Activated CD4-positive, alpha-beta T cell treated with anti-CD3 and anti-CD28 coated beads for 4 hours (primary cell): ENCODE measurements around the gene LZTS2.
A peak's percentile ranks its signal among the peaks of the same experiment; 100 is the strongest.
"Not testable (repeated sequence)": the region's sequence is repeated elsewhere in the genome, so short reads cannot be mapped to it uniquely, and the experiment has no call there.

ENCODE experiments used
- DNase-seq, 2 donors: peaks; one replicate each; pipeline ENCODE4 v3.0.0-alpha.2; 2020

The LZTS2 gene

DNA sequence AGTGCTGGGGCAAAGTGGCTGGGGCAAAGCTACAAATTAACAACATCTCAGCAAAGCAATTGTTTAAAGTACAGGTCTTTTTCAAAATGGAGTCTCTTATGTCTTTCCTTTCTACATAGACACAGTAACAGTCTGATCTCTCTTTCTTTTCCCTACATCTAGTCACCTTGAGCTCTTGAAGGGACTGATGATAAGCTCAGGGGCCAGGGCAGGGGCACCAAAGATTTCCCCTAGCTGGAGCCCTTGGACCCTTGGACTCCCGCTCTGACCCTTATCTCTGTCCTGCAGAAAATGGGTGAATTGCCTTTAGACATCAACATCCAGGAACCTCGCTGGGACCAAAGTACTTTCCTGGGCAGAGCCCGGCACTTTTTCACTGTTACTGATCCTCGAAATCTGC, 34.8 kb downstream of the LZTS2 start:
- DNase-seq, result not testable (repeated sequence)

DNA sequence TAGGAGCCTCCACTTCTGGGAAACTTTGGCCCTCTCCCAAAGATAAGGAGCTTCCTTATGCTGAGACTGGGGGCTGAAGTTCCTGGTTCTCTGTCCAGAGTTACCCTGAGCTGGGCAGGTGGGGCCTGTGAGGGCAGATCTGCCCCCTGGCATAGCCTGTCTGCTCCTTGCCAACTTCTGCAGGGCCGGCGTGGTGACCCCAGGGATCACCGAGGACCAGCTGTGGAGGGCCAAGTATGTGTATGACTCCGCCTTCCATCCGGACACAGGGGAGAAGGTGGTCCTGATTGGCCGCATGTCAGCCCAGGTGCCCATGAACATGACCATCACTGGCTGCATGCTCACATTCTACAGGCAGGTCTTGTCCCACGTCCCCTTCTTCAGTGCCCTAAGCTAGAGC, 35.7 kb downstream of the LZTS2 start:
- DNase-seq, result no peak

DNA sequence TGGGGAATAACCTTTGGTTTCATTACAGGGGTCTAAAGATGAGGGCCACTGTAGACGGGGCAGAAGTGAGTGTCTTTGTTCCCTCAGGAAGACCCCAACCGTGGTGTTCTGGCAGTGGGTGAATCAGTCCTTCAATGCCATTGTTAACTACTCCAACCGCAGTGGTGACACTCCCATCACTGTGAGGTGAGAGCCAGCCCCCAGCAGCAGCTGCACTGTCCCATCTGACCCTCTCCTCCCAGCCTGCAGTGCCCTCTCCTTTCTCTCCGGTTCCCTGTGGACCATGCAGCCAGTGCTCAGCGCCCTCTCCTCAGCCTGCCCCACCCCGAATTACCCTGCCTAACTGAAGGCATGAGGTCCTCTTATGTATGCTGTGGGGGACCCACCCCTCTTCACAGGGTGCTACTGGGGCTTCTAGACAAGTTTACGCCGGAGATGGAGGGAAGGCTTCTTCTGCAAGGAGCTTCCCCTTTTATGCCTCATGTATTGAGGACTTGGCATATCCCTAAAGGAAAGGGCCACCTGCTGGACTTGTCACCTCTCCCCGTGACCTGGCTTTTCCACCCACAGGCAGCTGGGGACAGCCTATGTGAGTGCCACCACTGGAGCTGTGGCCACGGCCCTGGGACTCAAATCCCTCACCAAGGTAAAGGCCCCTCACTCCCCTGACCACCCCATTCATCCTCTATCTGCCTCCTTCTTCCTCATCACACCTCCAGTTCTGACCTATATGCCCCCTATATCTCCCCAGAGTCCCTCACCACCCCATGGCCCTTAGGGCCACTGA, 36.5 kb downstream of the LZTS2 start:
- no peak for DNase-seq

DNA sequence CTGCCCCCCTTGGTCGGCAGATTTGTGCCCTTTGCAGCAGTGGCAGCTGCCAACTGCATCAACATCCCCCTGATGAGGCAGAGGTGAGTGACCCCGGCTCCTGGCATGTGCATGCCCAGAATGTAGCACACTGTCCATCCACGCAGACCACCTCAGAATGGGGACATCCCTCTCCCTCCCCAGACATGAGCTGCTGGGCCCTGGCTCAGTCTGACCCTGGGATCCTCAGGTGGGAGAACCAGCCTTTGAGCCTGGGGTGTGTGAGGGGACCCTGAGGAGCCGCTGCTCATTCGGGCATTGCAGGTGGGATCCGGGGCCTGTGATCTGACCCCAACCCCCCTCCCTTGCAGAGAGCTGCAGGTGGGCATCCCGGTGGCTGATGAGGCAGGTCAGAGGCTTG, 37.1 kb downstream of the LZTS2 start:
- no peak for DNase-seq

DNA sequence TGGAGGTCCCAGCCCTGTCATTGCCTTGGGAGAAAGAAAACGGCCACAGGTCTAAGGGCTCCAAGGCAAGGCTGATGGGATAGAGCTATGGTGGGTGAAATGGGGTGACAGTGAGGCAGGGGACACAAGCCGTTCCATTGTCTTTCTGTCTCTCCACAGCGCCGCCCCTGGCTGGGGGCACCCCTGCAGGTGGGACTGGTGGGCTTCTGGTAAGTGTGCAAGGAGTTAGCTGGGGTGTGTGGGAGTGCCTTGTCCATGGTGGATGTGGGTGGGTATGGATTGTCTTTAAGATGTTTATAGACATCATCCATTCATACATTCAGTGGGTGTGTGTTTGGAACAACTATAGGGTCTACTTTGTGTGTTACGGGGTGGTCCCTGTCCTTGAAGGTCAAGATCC, 38.9 kb downstream of the LZTS2 start:
- no peak for DNase-seq

DNA sequence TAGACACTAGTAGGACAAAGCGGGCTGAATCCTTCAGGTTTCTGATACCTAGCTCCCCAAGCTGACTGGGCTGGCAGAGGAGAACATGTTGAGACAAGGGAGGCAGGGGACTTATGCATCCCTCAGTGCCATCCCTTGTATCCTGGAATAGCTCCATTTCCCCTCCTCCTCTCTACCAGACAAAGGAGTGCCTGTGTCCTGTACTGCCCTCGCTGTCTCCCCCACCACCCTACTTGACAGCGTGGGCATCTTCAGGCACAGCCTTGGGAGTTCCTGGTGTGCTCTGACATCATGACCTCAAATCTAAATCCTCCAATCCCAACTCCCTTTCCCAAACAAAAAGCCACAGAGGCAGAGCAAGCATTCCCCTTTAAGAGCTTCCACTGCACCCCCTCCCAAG, 40.5 kb downstream of the LZTS2 start:
- no peak for DNase-seq

DNA sequence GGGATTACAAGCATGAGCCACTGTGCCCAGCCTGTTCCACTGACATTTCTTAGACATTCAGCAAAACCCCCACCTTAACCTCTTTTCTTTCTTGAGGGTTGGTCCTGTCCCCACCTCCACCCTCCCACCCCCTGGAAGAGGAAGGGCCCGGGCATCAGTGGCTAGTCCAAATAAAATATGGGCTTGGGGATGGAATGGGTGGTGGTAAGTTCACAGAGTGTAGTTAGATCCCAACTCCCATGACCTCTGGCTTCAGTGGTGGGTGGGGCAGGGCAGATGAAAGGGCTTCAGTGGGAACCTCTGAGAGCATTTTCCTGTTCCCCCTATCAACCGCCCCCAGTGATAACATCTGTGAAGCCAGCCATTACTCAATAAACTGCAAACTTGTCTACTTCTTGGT, 41.2 kb downstream of the LZTS2 start:
- no peak for DNase-seq

DNA sequence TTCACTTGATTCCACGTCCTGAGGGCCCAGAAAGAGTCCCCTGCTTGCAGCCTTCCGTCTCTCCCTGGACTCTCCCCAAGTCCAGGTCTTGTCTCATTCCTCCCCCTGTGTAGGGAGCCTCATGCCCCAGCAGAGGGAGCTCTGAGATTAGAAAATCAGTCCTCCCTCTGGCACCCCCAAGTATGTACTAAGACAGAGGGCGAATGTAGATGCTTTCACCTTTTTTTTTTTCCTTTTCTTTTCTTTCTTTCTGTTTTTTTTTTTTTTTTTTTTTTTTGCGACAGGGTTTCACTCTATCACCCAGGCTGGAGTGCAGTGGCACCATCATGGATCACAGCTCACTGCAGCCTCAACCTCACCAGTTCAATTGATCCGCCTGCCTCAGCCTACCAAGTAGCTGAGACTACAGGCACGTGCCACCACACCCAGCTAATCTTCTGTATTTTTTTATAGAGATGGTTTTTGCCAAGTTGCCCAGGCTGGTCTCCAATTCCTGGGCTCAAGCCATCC, 41.7 kb downstream of the LZTS2 start:
- peak; percentile 65 to 81 for DNase-seq

DNA sequence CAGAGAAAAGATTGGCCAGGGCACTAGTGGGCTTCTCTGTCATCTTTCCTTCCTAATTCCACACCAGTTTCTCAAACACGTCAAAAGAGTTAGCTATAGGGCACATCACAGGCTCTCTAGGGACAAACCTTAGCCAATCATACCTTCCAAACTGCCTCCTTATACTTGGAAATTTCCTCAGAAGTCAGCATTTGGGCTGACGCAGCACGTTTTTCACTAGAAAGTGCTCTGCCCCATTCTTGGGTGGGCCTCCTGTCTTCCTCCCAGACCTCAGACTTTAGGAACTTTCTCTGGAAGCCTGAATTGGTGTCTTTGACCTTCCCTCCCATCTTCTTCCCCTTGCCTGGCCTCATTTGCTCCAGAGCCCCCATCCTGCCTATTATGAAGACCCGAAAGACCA, 42.5 kb downstream of the LZTS2 start:
- DNase-seq, result no peak

DNA sequence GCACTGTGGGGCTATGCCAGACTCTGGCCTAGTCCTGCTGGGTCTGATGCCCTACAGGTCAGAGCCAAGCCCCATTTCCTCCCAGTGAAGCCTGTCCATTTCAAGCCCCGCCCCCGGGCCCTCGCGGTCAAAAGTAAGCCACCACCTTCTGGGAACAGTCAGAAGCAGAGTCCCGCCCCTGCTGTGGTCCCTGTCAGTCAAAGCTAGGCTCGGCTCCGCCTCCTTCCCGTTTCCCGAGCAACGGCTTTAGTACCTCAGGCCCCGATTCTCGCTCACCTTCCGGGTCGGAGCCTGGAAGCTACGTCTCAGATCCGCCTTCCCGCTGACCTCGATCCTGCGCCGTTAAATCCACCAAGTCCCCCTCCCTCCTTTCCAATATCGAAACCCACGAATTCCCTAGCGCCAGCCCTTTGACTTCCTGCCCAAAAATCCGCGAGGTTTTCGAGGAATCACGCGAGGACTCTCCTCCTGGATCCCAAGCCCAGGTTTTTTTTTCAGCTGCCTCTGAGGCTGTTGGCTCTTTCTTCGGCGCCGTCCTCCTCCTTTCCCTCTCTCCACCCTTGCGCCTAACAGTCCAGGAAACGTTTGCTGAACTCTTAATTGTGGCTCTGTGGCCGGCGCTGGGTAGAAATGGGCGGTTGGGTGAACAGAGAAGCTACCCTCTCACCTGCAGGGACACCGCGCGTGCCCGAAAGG, 43.2 kb downstream of the LZTS2 start:
- peak; percentile 82 to 83 for DNase-seq

DNA sequence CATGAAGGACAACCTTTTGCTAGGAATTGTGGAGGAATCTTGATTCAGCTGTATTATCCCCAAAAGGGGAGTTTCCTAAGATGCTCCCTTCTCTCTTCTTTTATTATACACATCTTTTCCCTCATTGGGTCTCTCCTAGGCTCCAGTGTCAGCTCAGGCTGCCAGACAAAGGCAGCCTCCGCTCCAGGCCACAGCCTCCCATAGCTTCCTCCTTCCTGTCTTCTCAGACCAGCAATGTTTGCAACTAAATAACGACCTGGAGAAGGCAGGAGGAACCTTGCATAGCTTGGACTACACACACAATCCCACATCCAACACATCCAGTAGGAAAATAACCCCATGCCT, 43.7 kb downstream of the LZTS2 start:
- DNase-seq, result no peak

DNA sequence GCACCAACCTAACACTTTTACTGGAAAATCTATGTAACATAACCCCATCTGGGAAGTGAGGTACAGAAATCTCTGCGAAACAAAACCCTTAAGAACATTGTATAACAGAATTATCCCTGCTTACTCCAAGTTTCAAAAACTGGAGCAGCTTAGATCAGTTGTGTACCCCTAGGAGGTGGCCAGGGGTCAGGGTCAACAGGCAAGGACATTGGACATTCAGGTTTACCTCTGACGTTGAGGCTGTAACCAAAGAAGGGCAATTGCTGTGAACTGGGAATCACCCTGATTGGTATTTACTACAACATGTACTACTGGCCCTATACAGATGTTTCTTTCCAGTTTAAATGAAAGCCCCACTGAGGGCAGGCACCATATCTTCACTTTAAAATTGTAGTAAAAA, 44.5 kb downstream of the LZTS2 start:
- DNase-seq, result no peak

DNA sequence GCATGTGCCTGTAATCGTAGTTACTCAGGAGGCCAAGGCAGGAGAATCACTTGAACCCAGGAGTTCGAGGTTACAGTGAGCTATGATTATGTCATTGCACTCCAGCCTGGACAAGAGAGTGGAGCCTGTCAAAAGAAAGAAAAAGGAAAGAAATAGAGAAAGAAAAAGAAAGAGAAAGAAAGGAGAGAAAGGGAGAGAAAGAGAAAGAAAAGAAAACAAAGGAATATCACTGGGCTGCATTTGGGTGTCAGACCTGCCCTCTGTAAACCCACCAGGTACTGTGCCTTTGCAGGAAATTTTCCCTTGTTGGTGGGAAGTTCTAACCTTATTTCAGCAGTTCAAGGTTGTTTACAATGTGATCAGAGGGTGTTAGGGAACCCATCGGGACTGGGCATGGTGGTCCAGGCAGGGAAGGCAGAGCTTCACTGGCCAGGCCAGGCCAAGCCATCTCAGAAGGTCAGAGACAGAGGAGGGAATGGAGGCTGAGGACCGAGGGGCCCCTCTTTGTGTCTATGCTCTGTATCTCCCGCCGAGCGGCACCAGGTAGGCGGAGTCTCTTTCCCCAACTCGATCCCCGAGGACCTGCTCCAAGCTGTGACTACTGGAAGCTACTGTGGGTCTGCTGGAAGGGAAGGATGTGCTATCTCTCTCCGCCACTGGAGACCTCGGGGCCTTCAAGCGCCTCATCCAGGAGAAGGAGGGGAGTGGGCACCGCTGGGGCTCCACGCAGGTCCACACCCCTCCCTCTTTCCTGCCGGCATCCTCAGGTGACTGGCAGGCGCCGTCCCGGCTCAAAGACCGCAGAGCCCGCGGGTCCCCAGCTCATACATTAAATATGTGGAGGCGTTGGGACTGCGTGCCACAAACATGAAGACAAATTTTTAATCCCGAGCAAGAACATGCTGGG, 47.0 kb downstream of the LZTS2 start:
- no peak for DNase-seq

DNA sequence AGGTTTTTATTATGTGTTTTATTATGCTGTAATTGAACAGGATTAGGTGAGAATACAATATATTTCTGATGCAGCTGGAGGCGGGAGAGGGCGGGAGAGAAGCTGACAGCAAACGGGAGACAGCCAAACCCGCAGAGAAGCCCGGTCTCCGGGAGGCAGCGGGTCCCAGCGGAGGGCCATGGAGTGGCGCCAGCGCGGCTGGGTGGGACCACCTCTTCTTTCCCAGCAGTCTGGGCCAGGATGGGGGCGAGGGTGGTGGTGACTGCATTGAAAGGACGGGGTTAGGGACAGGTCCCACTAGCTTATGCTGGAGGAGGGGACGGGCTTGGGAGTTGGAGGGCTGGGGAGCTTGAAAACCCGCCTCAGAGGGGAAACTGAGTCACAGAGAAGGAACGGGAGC, 47.7 kb downstream of the LZTS2 start:
- DNase-seq, result no peak

DNA sequence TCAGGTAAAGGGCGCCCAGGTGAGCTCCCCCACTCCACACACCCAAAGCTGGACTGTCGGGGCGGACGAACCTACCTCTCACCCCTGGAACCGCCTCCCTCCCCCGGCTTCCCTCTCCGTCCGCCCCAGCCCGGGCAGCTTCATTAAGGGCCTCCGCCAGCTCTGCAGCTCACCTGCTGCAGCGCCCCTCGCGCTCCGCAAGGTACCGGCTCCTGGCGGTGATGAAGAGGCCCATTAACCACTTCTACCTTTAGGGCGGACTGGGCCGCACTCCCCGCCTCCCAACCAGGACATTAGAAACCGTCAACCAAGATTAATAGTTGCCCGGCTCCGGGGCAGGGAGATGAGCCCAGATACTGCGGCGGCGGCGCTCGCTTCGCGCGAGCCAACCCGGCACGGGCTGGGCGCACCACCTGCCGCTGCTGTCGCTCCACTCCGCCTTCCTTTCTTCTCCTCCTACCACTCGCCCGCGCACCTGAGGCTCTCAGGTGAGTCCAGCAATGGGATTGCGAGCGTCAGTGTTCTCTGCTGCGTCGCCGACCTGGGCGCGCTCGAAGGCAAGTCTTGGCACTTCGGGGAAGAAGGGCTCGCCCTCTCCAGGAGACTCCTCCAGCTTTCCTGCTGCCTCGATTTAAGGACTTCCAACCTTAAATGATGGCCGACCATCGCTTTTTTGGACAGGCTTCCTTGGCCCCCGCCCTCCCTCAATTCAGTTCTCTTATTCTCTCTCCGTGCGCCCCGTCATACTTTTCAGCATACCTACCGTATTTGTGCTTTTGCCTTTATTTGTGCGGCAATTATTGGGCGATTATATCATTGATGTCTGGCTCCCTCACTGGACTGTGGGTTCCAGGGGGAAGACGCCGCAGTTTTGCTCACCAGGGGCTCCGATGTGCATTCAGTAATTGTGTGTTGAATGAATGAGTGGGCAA, 48.6 kb downstream of the LZTS2 start:
- DNase-seq, result no peak

DNA sequence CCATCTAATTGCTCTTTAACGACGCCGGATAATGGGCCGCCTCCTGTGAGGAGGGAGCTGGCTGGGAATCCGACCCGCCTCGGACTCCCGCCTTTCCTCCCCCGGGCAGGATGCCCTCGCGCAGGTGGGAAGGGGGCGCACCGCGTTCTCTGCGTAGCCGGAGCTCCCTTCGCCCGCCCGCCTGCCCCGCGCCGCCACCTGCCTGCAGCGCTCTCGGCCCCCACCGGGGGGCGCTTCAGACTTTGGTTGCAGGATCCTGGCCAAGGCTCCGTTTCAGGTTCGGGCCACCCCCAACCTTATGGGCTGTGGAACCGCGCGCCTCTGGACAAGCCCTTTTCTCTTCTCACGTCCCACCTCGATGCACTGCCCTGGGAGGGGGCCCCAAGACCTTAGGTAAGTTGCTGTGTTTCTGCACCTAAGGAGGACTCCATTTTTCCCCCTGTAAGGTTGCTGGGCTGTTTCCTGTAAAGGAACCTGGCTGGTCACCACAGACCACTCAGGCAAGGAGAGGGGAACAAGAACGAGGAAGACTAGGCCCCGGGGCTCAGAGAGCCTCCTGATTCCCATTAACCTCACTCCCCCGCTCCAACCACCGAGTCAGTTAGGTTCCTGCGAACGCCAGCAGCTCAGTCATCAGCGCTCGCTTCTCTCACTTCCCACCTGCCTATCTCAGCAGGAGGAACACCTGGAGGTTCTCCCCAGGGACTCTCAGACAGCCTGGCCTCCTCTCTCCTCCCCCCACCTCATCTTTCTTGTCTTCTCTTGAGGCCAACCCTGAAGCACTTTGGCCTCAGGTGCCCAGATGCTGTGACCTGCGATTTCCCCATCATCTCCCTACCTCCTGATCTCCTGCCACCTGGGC, 50.8 kb downstream of the LZTS2 start:
- DNase-seq, result peak; percentile 64 to 79

DNA sequence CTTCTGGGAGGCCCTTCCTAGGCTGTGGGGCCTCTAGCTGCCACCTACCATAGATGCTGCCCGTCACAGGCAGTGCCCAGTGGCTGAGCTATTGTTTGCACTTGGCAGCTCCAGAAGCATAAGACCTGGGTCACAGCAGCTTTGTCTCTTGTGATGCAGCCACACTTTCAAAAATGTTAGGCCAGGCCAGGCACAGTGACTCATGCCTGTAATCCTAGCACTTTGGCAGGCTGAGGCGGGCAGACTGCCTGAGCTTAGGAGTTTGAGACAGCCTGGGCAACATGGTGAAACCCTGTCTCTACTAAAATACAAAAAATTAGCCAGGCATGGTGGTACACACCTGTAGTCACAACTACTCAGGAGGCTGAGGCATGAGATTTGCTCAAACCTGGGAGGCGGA, 52.7 kb downstream of the LZTS2 start:
- no peak for DNase-seq

DNA sequence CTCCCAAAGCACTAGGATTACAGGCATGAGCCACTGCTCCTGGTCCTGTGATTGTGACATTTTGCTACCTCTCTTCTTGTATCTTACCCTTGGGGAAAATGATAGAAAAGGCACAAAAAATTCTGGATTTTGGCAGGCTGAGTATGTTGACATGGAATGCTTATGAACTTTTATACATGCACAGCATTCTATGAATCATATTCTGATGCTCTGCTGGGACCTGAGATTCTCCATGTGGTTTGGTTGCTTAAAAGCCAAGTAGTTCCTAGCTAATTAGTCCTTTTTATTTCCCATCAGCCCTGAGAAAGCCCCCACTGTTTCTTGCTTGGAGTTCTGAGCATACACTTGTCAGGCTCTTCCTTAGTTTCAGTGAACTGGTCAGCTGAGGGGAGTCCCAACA, 53.9 kb downstream of the LZTS2 start:
- DNase-seq, result no peak

DNA sequence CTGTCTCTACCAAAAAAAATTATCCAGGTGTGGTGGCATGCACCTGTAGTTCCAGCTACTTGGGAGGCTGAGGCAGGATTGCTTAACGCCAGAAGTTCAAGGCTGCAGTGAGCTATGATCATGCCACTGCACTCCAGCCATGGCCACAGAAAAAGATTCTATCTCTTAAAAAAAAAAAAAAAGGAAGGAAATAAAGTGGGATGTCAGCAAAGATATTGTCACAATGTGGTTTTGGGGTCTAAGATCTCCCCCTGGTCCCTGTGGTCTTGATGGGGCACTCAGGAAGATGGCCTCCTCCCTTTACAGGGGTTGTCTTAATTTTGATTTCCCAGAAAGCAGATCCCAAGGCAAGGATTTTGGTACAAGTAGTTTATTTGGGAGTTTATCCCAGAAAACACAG, 54.7 kb downstream of the LZTS2 start:
- no peak for DNase-seq

DNA sequence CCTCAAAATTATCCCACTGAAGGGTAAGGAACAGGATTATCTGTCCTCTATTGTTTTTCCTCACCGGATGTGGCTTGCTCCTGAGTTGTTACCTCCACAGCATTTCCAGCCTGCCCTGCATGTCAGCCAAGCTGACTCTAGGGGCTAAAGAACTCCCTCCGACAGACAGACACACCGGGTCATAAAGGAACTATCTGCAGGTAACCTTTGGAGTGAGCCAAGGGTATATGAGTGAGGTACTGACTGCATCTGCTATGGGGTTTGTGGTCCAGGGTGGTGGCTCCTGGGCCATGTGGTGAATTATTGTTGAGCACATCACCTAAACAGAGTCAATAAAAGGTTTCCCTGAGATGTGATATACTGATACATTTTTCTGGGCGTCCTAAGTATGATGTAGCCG, 55.3 kb downstream of the LZTS2 start:
- no peak for DNase-seq

DNA sequence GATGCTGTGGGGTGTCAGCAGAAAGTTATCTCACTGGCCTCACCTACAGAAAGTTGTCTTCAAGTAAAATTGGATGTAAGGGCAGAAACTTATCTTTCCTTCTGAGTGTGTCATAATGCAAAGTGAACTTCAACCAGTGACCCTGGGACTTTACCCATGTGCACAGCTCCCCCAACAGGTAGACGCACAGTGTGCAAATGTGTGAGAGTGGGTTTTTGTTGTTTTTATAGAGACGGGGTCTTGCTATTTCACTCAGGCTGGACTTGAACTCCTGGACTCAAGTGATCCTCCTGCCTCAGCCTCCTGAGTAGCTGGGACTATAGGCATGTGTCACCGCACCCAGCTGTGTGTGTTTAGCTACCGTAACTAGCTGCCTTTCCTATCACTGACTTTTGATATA, 55.8 kb downstream of the LZTS2 start:
- DNase-seq, result no peak
